Skeletal muscle tissue (tissue), 4 donors: ENCODE results near the gene MBD5. TPM values are rescaled to one million over a fixed set of nuclear protein-coding genes. Genes with fewer than 3 reads are reported as not detected.

Experiments
- H3K27ac ChIP-seq: one replicate; pipeline ENCODE4 v1.7.0; 2013; ENCODE audit warnings: mild to moderate bottlenecking, low read depth, low read length, inconsistent platforms
- H3K27me3 ChIP-seq, 3 donors: one replicate each; pipeline ENCODE4 v1.7.0; 2013; ENCODE audit warnings: low read length in 3 of 3; ENCODE audit not compliant: control insufficient read depth in 3 of 3, insufficient read depth in 3 of 3
- H3K36me3 ChIP-seq, 3 donors: one replicate each; pipeline ENCODE4 v1.7.0; 2013; ENCODE audit warnings: low read length in 3 of 3; ENCODE audit not compliant: control insufficient read depth in 3 of 3, insufficient read depth in 3 of 3
- H3K4me1 ChIP-seq, 3 donors: one replicate each; pipeline ENCODE4 v1.7.0; 2013; ENCODE audit warnings: low read length in 3 of 3, mild to moderate bottlenecking in 3 of 3; ENCODE audit not compliant: control insufficient read depth in 3 of 3, insufficient read depth in 3 of 3
- H3K4me3 ChIP-seq, 3 donors: one replicate each; pipeline ENCODE4 v1.7.0; 2013; ENCODE audit warnings: low read length in 3 of 3
- H3K9ac ChIP-seq, 3 donors: one replicate each; pipeline ENCODE4 v1.7.0; 2013; ENCODE audit warnings: low read length in 3 of 3, mild to moderate bottlenecking in 3 of 3, moderate library complexity in 2 of 3, low read depth in 1 of 3
- H3K9me3 ChIP-seq, 3 donors: one replicate each; pipeline ENCODE4 v1.7.0; 2013; ENCODE audit warnings: low read length in 3 of 3; ENCODE audit not compliant: control insufficient read depth in 3 of 3
- total RNA-seq: library from RNA; depleted of rRNA; stranded (reverse); fragments of >200 nt; gene quantifications from one replicate; pipeline ENCODE4 v1.2.3, GENCODE V29; 2014
- donor health status: Osteomylitis.

MBD5 gene
- total RNA-seq, 1 donor from 2014 or later, result 30.8 TPM

- no peak overlapping the region for H3K9ac ChIP-seq
- no peaks in the 10 kb centered on the region for H3K36me3 ChIP-seq
- peaks cover 0 to 2% (median 0%) of the 10 kb centered on the region in 3 donors for H3K4me1 ChIP-seq
- no peak overlapping the region for H3K4me3 ChIP-seq
- no peaks in the 10 kb centered on the region for H3K9me3 ChIP-seq
- H3K27me3 ChIP-seq, result no peaks in the 10 kb centered on the region
- no peak overlapping the region for H3K27ac ChIP-seq
Observed at GRCh38 chr2:148046802-148047201, 25.9 kb downstream of the MBD5 start.

GRCh38 chr2:148048475-148049221 is 27.8 kb downstream of the MBD5 start:
- no peak overlapping the region for H3K4me3 ChIP-seq
- no peaks in the 10 kb centered on the region for H3K9me3 ChIP-seq
- no peak overlapping the region for H3K9ac ChIP-seq
- no peaks in the 10 kb centered on the region for H3K36me3 ChIP-seq
- H3K4me1 ChIP-seq, result peaks cover 0 to 2% (median 0%) of the 10 kb centered on the region in 3 donors
- H3K27me3 ChIP-seq, result no peaks in the 10 kb centered on the region
- no peak overlapping the region for H3K27ac ChIP-seq

- H3K36me3 ChIP-seq, result no peaks in the 10 kb centered on the region
- no peak overlapping the region for H3K9ac ChIP-seq
- H3K27me3 ChIP-seq, result no peaks in the 10 kb centered on the region
- H3K4me3 ChIP-seq, result no peak overlapping the region
- H3K9me3 ChIP-seq, result no peaks in the 10 kb centered on the region
- H3K27ac ChIP-seq, result no peak overlapping the region
- no peaks in the 10 kb centered on the region for H3K4me1 ChIP-seq
Observed at GRCh38 chr2:148049284-148049683, 28.4 kb downstream of the MBD5 start.

GRCh38 chr2:148052687-148053086 is 31.8 kb downstream of the MBD5 start:
- H3K27ac ChIP-seq, result no peak overlapping the region
- H3K27me3 ChIP-seq, result no peaks in the 10 kb centered on the region
- H3K9me3 ChIP-seq, result no peaks in the 10 kb centered on the region
- no peaks in the 10 kb centered on the region for H3K36me3 ChIP-seq
- no peak overlapping the region for H3K4me3 ChIP-seq
- H3K4me1 ChIP-seq, result no peaks in the 10 kb centered on the region
- H3K9ac ChIP-seq, result no peak overlapping the region

- Histone ChIP-seq H3K4me3 (no peak overlapping the region), H3K4me1 (no peaks in the 10 kb centered on the region), H3K27ac (no peak overlapping the region)
Observed at GRCh38 chr2:148058641-148059040, 37.8 kb downstream of the MBD5 start.

GRCh38 chr2:148063633-148064032 is 42.7 kb downstream of the MBD5 start:
- Histone ChIP-seq H3K9me3 (no peaks in the 10 kb centered on the region), H3K9ac (no peak overlapping the region), H3K27ac (no peak overlapping the region), H3K4me3 (no peak overlapping the region), H3K4me1 (no peaks in the 10 kb centered on the region), H3K36me3 (no peaks in the 10 kb centered on the region), H3K27me3 (no peaks in the 10 kb centered on the region)

More at GRCh38 chr2:148058641-148059040, 37.8 kb downstream of the MBD5 start:
- Histone ChIP-seq H3K36me3 (no peaks in the 10 kb centered on the region), H3K9ac (no peak overlapping the region), H3K9me3 (no peaks in the 10 kb centered on the region), H3K27me3 (no peaks in the 10 kb centered on the region)

- Histone ChIP-seq H3K4me1 (no peaks in the 10 kb centered on the region), H3K9ac (no peak overlapping the region), H3K27me3 (no peaks in the 10 kb centered on the region), H3K36me3 (no peaks in the 10 kb centered on the region), H3K4me3 (no peak overlapping the region), H3K27ac (no peak overlapping the region), H3K9me3 (no peaks in the 10 kb centered on the region)
Observed at GRCh38 chr2:148065936-148066335, 45.0 kb downstream of the MBD5 start.

GRCh38 chr2:148067801-148068200 is 46.9 kb downstream of the MBD5 start:
- H3K9me3 ChIP-seq, result no peaks in the 10 kb centered on the region
- H3K27ac ChIP-seq, result no peak overlapping the region
- no peaks in the 10 kb centered on the region for H3K36me3 ChIP-seq
- H3K4me1 ChIP-seq, result no peaks in the 10 kb centered on the region
- H3K27me3 ChIP-seq, result no peaks in the 10 kb centered on the region
- H3K9ac ChIP-seq, result no peak overlapping the region
- no peak overlapping the region for H3K4me3 ChIP-seq

GRCh38 chr2:148071351-148071750 is 50.5 kb downstream of the MBD5 start:
- no peaks in the 10 kb centered on the region for H3K4me1 ChIP-seq
- no peaks in the 10 kb centered on the region for H3K27me3 ChIP-seq
- H3K4me3 ChIP-seq, result no peak overlapping the region
- H3K9ac ChIP-seq, result no peak overlapping the region
- H3K27ac ChIP-seq, result no peak overlapping the region
- no peaks in the 10 kb centered on the region for H3K9me3 ChIP-seq
- H3K36me3 ChIP-seq, result no peaks in the 10 kb centered on the region

- H3K4me1 ChIP-seq, result no peaks in the 10 kb centered on the region
- no peak overlapping the region for H3K9ac ChIP-seq
- no peaks in the 10 kb centered on the region for H3K9me3 ChIP-seq
- H3K27me3 ChIP-seq, result no peaks in the 10 kb centered on the region
- H3K27ac ChIP-seq, result no peak overlapping the region
- no peak overlapping the region for H3K4me3 ChIP-seq
- H3K36me3 ChIP-seq, result no peaks in the 10 kb centered on the region
Observed at GRCh38 chr2:148096012-148096411, 75.1 kb downstream of the MBD5 start.
